OCI-LY1 (cell line): ENCODE results near the gene UPK3BL1.
"Not testable (repeated sequence)": the region's sequence is repeated elsewhere in the genome, so short reads cannot be mapped to it uniquely, and the experiment has no call there.

Source experiments
- CTCF ChIP-seq: fragments of 200-600 bp; sonication (generic), shearing (Covaris generic); IDR thresholded peaks from 2 replicates; pipeline ENCODE4 v1.5.1; 2017; ENCODE audit warnings: mild to moderate bottlenecking, antibody characterized with exemption, low read length, moderate library complexity, mixed read lengths
- EZH2 ChIP-seq: fragments of 200-600 bp; sonication (generic), shearing (Covaris generic); IDR thresholded peaks from 2 replicates; pipeline ENCODE4 v1.8.0; 2017; ENCODE audit warnings: borderline replicate concordance, mixed run types, mild to moderate bottlenecking, antibody characterized with exemption, low read length, moderate library complexity, mixed read lengths

- TF ChIP-seq CTCF, EZH2: not testable (repeated sequence)
These were observed 50.0 kb downstream of the UPK3BL1 start for GRCh38 chr7:102592477-102593019.
